Measurements from ENCODE around the gene FSTL5.

- TF ChIP-seq CTCF (IDR thresholded peaks at IDR 0.05; ENCODE audit: borderline replicate concordance, extremely low read depth, low read length, poor library complexity, severe bottlenecking): no peak
- TF ChIP-seq EZH2 (IDR thresholded peaks at IDR 0.05; ENCODE audit: borderline replicate concordance, low read depth, low read length, severe bottlenecking): no peak
These were observed 700.4 kb downstream of the FSTL5 start for GRCh38 chr4:161463436-161463835.

Data from DND-41 (cell line).